Measurements from ENCODE around the gene FZD1.

Gene FZD1

GRCh38 chr7:91264046-91264923 lies at the start of gene FZD1:
TSS of gene FZD1 (plus strand) at chr7:91264433. CDS start at chr7:91264881, 448 bp downstream.
- peak; percentile 90 for DNase-seq (ENCODE audit: low spot score)

GRCh38 chr7:91226411-91226810 lies 37.8 kb upstream of the FZD1 start:
- DNase-seq (ENCODE audit: low spot score), result no peak

GRCh38 chr7:91228327-91228726 lies 35.9 kb upstream of the FZD1 start:
- DNase-seq (ENCODE audit: low spot score), result no peak

DNA sequence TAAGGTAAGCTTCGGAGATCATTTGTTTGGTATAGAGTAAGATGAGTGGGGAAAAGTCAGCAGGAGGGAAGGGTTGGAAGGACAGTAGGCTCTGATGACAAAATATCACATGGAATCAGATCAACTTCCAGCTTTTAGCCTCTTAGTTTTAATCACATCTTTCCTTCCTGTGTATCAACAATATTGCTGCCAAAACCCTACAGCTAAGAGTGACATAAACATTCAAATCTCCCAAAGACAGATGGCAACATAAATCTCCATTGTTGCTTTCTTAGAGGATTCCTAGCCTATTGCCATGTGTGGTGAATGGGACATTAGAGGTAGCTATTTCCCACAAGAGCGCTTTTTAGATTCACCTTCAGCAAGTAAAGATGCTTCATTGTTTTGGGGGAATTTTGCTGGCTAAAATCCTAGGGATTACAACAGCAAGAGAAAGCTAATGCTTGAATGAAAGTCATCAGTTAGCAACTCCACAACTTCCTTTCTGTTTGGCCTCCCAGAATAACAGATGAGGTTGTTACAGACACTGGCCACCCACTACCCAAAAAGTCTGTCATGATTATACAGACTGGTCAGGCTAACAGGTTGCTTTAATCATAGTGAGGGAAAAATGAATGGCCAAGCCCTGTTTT lies 35.2 kb upstream of the FZD1 start:
- no peak for DNase-seq (ENCODE audit: low spot score)

GRCh38 chr7:91230100-91230499 lies 34.1 kb upstream of the FZD1 start:
- no peak for DNase-seq (ENCODE audit: low spot score)

GRCh38 chr7:91230503-91230902 lies 33.7 kb upstream of the FZD1 start:
- no peak for DNase-seq (ENCODE audit: low spot score)

GRCh38 chr7:91233212-91233611 lies 31.0 kb upstream of the FZD1 start:
- no peak for DNase-seq (ENCODE audit: low spot score)

- DNase-seq (ENCODE audit: low spot score), result no peak
Measured at GRCh38 chr7:91235211-91235832, 28.9 kb upstream of the FZD1 start.

GRCh38 chr7:91239171-91239604 lies 25.0 kb upstream of the FZD1 start:
- DNase-seq (ENCODE audit: low spot score), result no peak

DNA sequence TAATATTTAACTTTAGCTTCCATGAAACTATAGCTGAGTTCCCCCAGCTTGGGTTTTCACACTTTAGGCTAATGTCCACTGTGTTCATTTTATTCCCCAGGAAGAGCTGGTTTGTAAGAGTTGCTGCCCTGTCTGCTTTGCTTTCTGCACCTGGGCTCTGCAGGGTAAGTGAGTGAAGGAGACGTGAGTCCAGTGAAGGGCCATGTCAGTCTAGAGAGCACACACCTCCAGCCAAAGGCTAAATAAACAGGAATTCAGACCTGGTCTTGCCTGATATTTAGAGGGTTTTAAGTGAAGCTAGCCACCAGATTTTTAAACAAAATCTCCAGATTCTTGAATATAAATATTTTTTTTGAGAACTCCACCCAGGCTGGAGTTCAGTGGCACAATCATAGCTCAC lies 24.5 kb upstream of the FZD1 start:
- DNase-seq (ENCODE audit: low spot score), result no peak

DNA sequence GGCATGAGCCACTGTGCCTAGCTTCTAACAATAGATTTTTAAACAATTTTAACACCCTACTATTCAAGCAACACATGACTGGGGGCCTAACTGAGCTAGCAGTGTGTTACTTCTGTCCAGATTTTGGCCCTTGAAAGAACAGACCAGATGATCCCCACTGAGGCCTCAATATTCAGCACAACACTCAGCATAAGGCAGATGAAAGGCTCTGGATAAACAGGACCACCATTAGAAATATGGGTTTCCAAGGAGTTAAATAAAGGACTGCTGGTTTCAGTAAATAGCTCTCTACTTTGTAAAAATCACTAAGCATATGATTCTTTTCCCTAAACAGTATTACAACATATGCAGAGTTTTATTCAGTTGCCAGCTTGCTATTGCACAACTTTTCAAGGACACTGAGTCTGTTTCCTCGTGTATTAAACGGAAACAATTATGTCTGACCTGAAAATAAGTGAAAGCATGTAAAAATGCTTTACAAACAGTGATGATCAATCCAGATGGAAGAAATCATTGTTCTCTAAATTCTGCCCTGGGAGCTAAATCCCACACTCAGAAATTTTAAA lies 23.8 kb upstream of the FZD1 start:
- no peak for DNase-seq (ENCODE audit: low spot score)

GRCh38 chr7:91242097-91242844 lies 22.0 kb upstream of the FZD1 start:
- no peak for DNase-seq (ENCODE audit: low spot score)

GRCh38 chr7:91243591-91244301 lies 20.5 kb upstream of the FZD1 start:
- DNase-seq (ENCODE audit: low spot score), result no peak

GRCh38 chr7:91247500-91247899 lies 16.7 kb upstream of the FZD1 start:
- no peak for DNase-seq (ENCODE audit: low spot score)

- no peak for DNase-seq (ENCODE audit: low spot score)
Measured at GRCh38 chr7:91248996-91249395, 15.2 kb upstream of the FZD1 start.

GRCh38 chr7:91249506-91250233 lies 14.6 kb upstream of the FZD1 start:
- no peak for DNase-seq (ENCODE audit: low spot score)

- no peak for DNase-seq (ENCODE audit: low spot score)
Measured at GRCh38 chr7:91250706-91251105, 13.5 kb upstream of the FZD1 start.

- DNase-seq (ENCODE audit: low spot score), result no peak
Measured at GRCh38 chr7:91251877-91252276, 12.4 kb upstream of the FZD1 start.

DNA sequence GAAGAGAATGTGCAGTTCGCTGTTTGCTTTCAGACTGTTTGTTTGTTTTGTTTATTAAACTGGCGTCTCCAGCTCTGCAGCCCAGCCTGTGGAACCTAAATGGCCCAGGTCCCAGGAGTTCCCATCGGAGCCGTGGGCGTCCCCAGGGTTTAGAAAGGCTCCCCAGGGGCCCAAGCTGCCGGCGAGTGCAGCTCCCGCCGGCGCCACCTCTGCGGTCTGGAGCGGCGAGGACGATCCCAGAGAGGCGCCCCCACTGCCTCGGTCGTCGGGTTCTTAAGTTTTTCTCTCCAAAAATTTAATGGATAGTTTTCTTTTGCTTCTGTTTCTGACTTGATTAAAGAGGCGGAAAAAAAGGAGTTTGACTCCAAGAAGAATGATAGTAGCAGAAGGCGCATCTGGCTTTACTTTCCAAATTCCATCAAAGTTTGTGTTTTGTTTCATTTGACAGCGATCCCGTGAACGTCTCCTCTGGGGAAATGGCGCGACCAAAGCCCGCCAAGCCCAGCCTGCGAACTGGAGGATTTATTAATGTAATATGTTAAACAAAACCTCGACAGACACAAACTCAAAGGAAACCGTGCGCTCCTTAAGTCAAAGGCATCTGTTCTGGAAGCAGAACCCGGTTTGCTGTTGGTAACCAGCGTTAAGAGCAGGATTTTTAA lies 718 bp upstream of the FZD1 start:
- peak; percentile 30 for DNase-seq (ENCODE audit: low spot score)
